ENCODE measurements around the gene ENOX1.

GRCh38 chr13:43304449-43304848 lies 482.3 kb downstream of the ENOX1 start:
- TF ChIP-seq GLIS3 (CRISPR knock-in tag; IDR thresholded peaks at IDR 0.05) (no peak), ZC3H10 (CRISPR knock-in tag; IDR thresholded peaks at IDR 0.05) (no peak), CREB5 (CRISPR knock-in tag; IDR thresholded peaks at IDR 0.05; ENCODE audit: low read depth) (no peak)
